ENCODE data around the gene POLA1.

POLA1 gene

GRCh38 chrX:24828600-24828999 is 134.9 kb downstream of the POLA1 start:
- H3K27me3 ChIP-seq (ENCODE audit: control insufficient read depth in 3 of 3, insufficient read depth in 3 of 3, low read depth in 1 of 3, low read length in 3 of 3) = no peaks in the 10 kb centered on the region
- no peaks in the 10 kb centered on the region for H3K4me1 ChIP-seq (ENCODE audit: control insufficient read depth in 2 of 2, insufficient read depth in 1 of 2, low read depth in 1 of 2, low read length in 2 of 2)
- no peak overlapping the region for H2BK120ac ChIP-seq (ENCODE audit: low read depth, low read length)
- no peak overlapping the region for H3K4ac ChIP-seq (ENCODE audit: low read length)
- H2BK15ac ChIP-seq (ENCODE audit: low read length) = no peak overlapping the region
- no peak overlapping the region for H3K18ac ChIP-seq (ENCODE audit: low read length)
- no peak overlapping the region for H3K23ac ChIP-seq (ENCODE audit: low read depth, low read length, poor library complexity)
- no peak overlapping the region for H3K27ac ChIP-seq (replicated peaks; ENCODE audit: low read length)
- no peak overlapping the region for H4K91ac ChIP-seq (ENCODE audit: low read depth, low read length, poor library complexity)
- peaks cover 10 to 69% of the 10 kb centered on the region in 2 donors for H3K36me3 ChIP-seq (replicated peaks in 1 of 2; ENCODE audit: control insufficient read depth in 2 of 2, insufficient read depth in 2 of 2, low read length in 2 of 2)
- no peak overlapping the region for H3K9ac ChIP-seq (ENCODE audit: low read depth, low read length, poor library complexity)
- H2AFZ ChIP-seq (ENCODE audit: low read length) = no peak overlapping the region
- H3K4me3 ChIP-seq (ENCODE audit: low read length in 2 of 2) = no peak overlapping the region
- no peak overlapping the region for H2BK12ac ChIP-seq (ENCODE audit: low read length)
- no CpG with 5 or more reads among the region's 2 CpGs for WGBS, 2 donors (ENCODE audit: extremely low coverage in 2 of 2, insufficient read length in 2 of 2, insufficient replicate concordance in 1 of 2)
- H2AK5ac ChIP-seq (ENCODE audit: low read depth, low read length) = no peak overlapping the region
- no peak overlapping the region for H4K8ac ChIP-seq (ENCODE audit: low read depth, low read length)
- no peak overlapping the region for H3K4me2 ChIP-seq (ENCODE audit: insufficient read depth, low read length, poor library complexity, severe bottlenecking)
- no peaks in the 10 kb centered on the region for H3K9me3 ChIP-seq (replicated peaks in 1 of 2; ENCODE audit: control insufficient read depth in 2 of 2, insufficient read depth in 1 of 2, low read depth in 1 of 2, low read length in 2 of 2)
- H3K79me1 ChIP-seq (ENCODE audit: low read depth, low read length) = no peaks in the 10 kb centered on the region
- H3K14ac ChIP-seq (ENCODE audit: low read length) = no peak overlapping the region
- no peak for DNase-seq (ENCODE audit: low spot score)
- no peak overlapping the region for H2BK5ac ChIP-seq (ENCODE audit: low read length)

- WGBS, 2 donors (ENCODE audit: extremely low coverage in 2 of 2, insufficient read length in 2 of 2, insufficient replicate concordance in 1 of 2) = no CpG with 5 or more reads among the region's 5 CpGs
- H2AK5ac ChIP-seq (ENCODE audit: low read depth, low read length) = no peak overlapping the region
- no peak for DNase-seq (ENCODE audit: low spot score)
Measured at GRCh38 chrX:24833695-24834094, 140.0 kb downstream of the POLA1 start.

GRCh38 chrX:24837966-24838365 is 144.2 kb downstream of the POLA1 start:
- H3K27me3 ChIP-seq (ENCODE audit: control insufficient read depth in 3 of 3, insufficient read depth in 3 of 3, low read depth in 1 of 3, low read length in 3 of 3) = no peaks in the 10 kb centered on the region
- H2BK15ac ChIP-seq (ENCODE audit: low read length) = no peak overlapping the region
- H4K91ac ChIP-seq (ENCODE audit: low read depth, low read length, poor library complexity) = no peak overlapping the region
- no peak overlapping the region for H2BK12ac ChIP-seq (ENCODE audit: low read length)
- H4K8ac ChIP-seq (ENCODE audit: low read depth, low read length) = no peak overlapping the region
- no peak overlapping the region for H3K4ac ChIP-seq (ENCODE audit: low read length)
- no peak overlapping the region for H3K23ac ChIP-seq (ENCODE audit: low read depth, low read length, poor library complexity)
- no peak overlapping the region for H2BK120ac ChIP-seq (ENCODE audit: low read depth, low read length)
- no peak overlapping the region for H3K4me3 ChIP-seq (ENCODE audit: low read length in 2 of 2)
- no peaks in the 10 kb centered on the region for H3K4me1 ChIP-seq (ENCODE audit: control insufficient read depth in 2 of 2, insufficient read depth in 1 of 2, low read depth in 1 of 2, low read length in 2 of 2)
- H3K18ac ChIP-seq (ENCODE audit: low read length) = no peak overlapping the region
- no peaks in the 10 kb centered on the region for H3K79me1 ChIP-seq (ENCODE audit: low read depth, low read length)
- no peak overlapping the region for H2BK5ac ChIP-seq (ENCODE audit: low read length)
- H3K36me3 ChIP-seq (replicated peaks in 1 of 2; ENCODE audit: control insufficient read depth in 2 of 2, insufficient read depth in 2 of 2, low read length in 2 of 2) = peaks cover 0 to 39% of the 10 kb centered on the region in 2 donors
- no peak overlapping the region for H3K9ac ChIP-seq (ENCODE audit: low read depth, low read length, poor library complexity)
- no peak overlapping the region for H2AFZ ChIP-seq (ENCODE audit: low read length)
- no peak overlapping the region for H3K4me2 ChIP-seq (ENCODE audit: insufficient read depth, low read length, poor library complexity, severe bottlenecking)
- no peak for DNase-seq (ENCODE audit: low spot score)
- no peak overlapping the region for H2AK5ac ChIP-seq (ENCODE audit: low read depth, low read length)
- H3K27ac ChIP-seq (replicated peaks; ENCODE audit: low read length) = no peak overlapping the region
- H3K14ac ChIP-seq (ENCODE audit: low read length) = no peak overlapping the region
- no peaks in the 10 kb centered on the region for H3K9me3 ChIP-seq (replicated peaks in 1 of 2; ENCODE audit: control insufficient read depth in 2 of 2, insufficient read depth in 1 of 2, low read depth in 1 of 2, low read length in 2 of 2)

More at GRCh38 chrX:24833695-24834094, 140.0 kb downstream of the POLA1 start:
- Histone ChIP-seq H2AFZ (ENCODE audit: low read length) (no peak overlapping the region), H3K27me3 (ENCODE audit: control insufficient read depth in 3 of 3, insufficient read depth in 3 of 3, low read depth in 1 of 3, low read length in 3 of 3) (no peaks in the 10 kb centered on the region), H3K4me3 (ENCODE audit: low read length in 2 of 2) (no peak overlapping the region), H3K4me1 (ENCODE audit: control insufficient read depth in 2 of 2, insufficient read depth in 1 of 2, low read depth in 1 of 2, low read length in 2 of 2) (no peaks in the 10 kb centered on the region), H3K9me3 (replicated peaks in 1 of 2; ENCODE audit: control insufficient read depth in 2 of 2, insufficient read depth in 1 of 2, low read depth in 1 of 2, low read length in 2 of 2) (no peaks in the 10 kb centered on the region), H3K79me1 (ENCODE audit: low read depth, low read length) (no peaks in the 10 kb centered on the region), H2BK12ac (ENCODE audit: low read length) (no peak overlapping the region), H3K27ac (replicated peaks; ENCODE audit: low read length) (no peak overlapping the region), H2BK120ac (ENCODE audit: low read depth, low read length) (no peak overlapping the region), H4K91ac (ENCODE audit: low read depth, low read length, poor library complexity) (no peak overlapping the region), H3K23ac (ENCODE audit: low read depth, low read length, poor library complexity) (no peak overlapping the region), H2BK5ac (ENCODE audit: low read length) (no peak overlapping the region), H3K9ac (ENCODE audit: low read depth, low read length, poor library complexity) (no peak overlapping the region), H3K4me2 (ENCODE audit: insufficient read depth, low read length, poor library complexity, severe bottlenecking) (no peak overlapping the region), H3K18ac (ENCODE audit: low read length) (no peak overlapping the region), H4K8ac (ENCODE audit: low read depth, low read length) (no peak overlapping the region), H3K4ac (ENCODE audit: low read length) (no peak overlapping the region), H3K36me3 (replicated peaks in 1 of 2; ENCODE audit: control insufficient read depth in 2 of 2, insufficient read depth in 2 of 2, low read length in 2 of 2) (peaks cover 2 to 38% of the 10 kb centered on the region in 2 donors), H3K14ac (ENCODE audit: low read length) (no peak overlapping the region), H2BK15ac (ENCODE audit: low read length) (no peak overlapping the region)

GRCh38 chrX:24838629-24839028 is 144.9 kb downstream of the POLA1 start:
- H3K9ac ChIP-seq (ENCODE audit: low read depth, low read length, poor library complexity) = no peak overlapping the region
- peak; percentile 12 for DNase-seq (ENCODE audit: low spot score)
- no peak overlapping the region for H2AFZ ChIP-seq (ENCODE audit: low read length)
- H3K36me3 ChIP-seq (replicated peaks in 1 of 2; ENCODE audit: control insufficient read depth in 2 of 2, insufficient read depth in 2 of 2, low read length in 2 of 2) = peaks cover 0 to 38% of the 10 kb centered on the region in 2 donors
- H2BK120ac ChIP-seq (ENCODE audit: low read depth, low read length) = no peak overlapping the region
- no peak overlapping the region for H3K23ac ChIP-seq (ENCODE audit: low read depth, low read length, poor library complexity)
- H2AK5ac ChIP-seq (ENCODE audit: low read depth, low read length) = no peak overlapping the region
- H3K18ac ChIP-seq (ENCODE audit: low read length) = no peak overlapping the region
- H3K4me1 ChIP-seq (ENCODE audit: control insufficient read depth in 2 of 2, insufficient read depth in 1 of 2, low read depth in 1 of 2, low read length in 2 of 2) = no peaks in the 10 kb centered on the region
- no peak overlapping the region for H2BK12ac ChIP-seq (ENCODE audit: low read length)
- H4K8ac ChIP-seq (ENCODE audit: low read depth, low read length) = no peak overlapping the region
- H3K4me3 ChIP-seq (ENCODE audit: low read length in 2 of 2) = no peak overlapping the region
- no peak overlapping the region for H3K27ac ChIP-seq (replicated peaks; ENCODE audit: low read length)
- no peaks in the 10 kb centered on the region for H3K9me3 ChIP-seq (replicated peaks in 1 of 2; ENCODE audit: control insufficient read depth in 2 of 2, insufficient read depth in 1 of 2, low read depth in 1 of 2, low read length in 2 of 2)
- H2BK5ac ChIP-seq (ENCODE audit: low read length) = no peak overlapping the region
- no peak overlapping the region for H3K14ac ChIP-seq (ENCODE audit: low read length)
- WGBS, 2 donors (ENCODE audit: extremely low coverage in 2 of 2, insufficient read length in 2 of 2, insufficient replicate concordance in 1 of 2) = no CpG with 5 or more reads among the region's 3 CpGs
- no peak overlapping the region for H4K91ac ChIP-seq (ENCODE audit: low read depth, low read length, poor library complexity)
- H3K79me1 ChIP-seq (ENCODE audit: low read depth, low read length) = no peaks in the 10 kb centered on the region
- no peak overlapping the region for H3K4ac ChIP-seq (ENCODE audit: low read length)
- no peak overlapping the region for H3K4me2 ChIP-seq (ENCODE audit: insufficient read depth, low read length, poor library complexity, severe bottlenecking)
- H2BK15ac ChIP-seq (ENCODE audit: low read length) = no peak overlapping the region
- no peaks in the 10 kb centered on the region for H3K27me3 ChIP-seq (ENCODE audit: control insufficient read depth in 3 of 3, insufficient read depth in 3 of 3, low read depth in 1 of 3, low read length in 3 of 3)

All from neuronal stem cell (in vitro differentiated cells).